Breast epithelium (tissue), 4 donors: ENCODE results near the gene PMM2. TPM values are rescaled to one million over a fixed set of nuclear protein-coding genes. Genes with fewer than 3 reads are reported as not detected.

ENCODE experiments used
- DNase-seq, 2 donors: peaks; one replicate each; pipeline ENCODE4 v3.0.0-alpha.2; 2019; ENCODE audit warnings: low spot score in 2 of 2
- H3K27ac ChIP-seq, 2 donors: fragments of 200-600 bp; sonication (generic) in 1 of 2; one replicate each; pipeline ENCODE4 v1.5.1; 2016 to 2019; ENCODE audit warnings: mild to moderate bottlenecking in 1 of 2
- H3K27me3 ChIP-seq, 2 donors: fragments of 200-600 bp; sonication (generic) in 1 of 2; one replicate each; pipeline versions ENCODE4 v1.5.1 to v1.6.0; 2017 to 2019; ENCODE audit warnings: control low read depth in 1 of 2, mild to moderate bottlenecking in 1 of 2
- H3K36me3 ChIP-seq: fragments of 200-600 bp; one replicate; pipeline ENCODE4 v1.5.1; 2019
- H3K4me1 ChIP-seq, 2 donors: fragments of 200-600 bp; sonication (generic); one replicate each; pipeline ENCODE4 v1.5.1; 2016 to 2019; ENCODE audit warnings: control low read depth in 1 of 2
- H3K4me3 ChIP-seq, 3 donors: fragments of 200-600 bp; sonication (generic); 1 replicate in 2 of 3; 2 replicates in 1 of 3; pipeline ENCODE4 v1.5.1; 2016 to 2019; ENCODE audit warnings: mild to moderate bottlenecking in 3 of 3, moderate library complexity in 2 of 3
- H3K9me3 ChIP-seq, 2 donors: fragments of 200-600 bp; sonication (generic) in 1 of 2; one replicate each; pipeline ENCODE4 v1.5.1; 2016 to 2019; ENCODE audit warnings: control low read depth in 1 of 2
- POLR2A ChIP-seq: fragments of 450-650 bp; IDR thresholded peaks from one replicate; pipeline ENCODE4 v1.6.1; 2016; ENCODE audit warnings: antibody characterized with exemption, mild to moderate bottlenecking, moderate library complexity
- POLR2AphosphoS5 ChIP-seq, 3 donors: sonication (generic); formaldehyde crosslinking; IDR thresholded peaks; one replicate each; pipeline ENCODE4 v1.6.1; 2017; ENCODE audit warnings: antibody characterized with exemption in 3 of 3
- intact Hi-C: fragments of 100-400 bp; cut with DNase I; formaldehyde crosslinking; loops from one replicate; pipeline ENCODE4 v1.15.1; 2023; ENCODE audit warnings: low total_unique reads
- total RNA-seq, 3 donors: library from RNA; depleted of rRNA; stranded (reverse); fragments of >200 nt; gene quantifications; one replicate each; pipeline ENCODE4 v1.1.0, GENCODE V29; 2016
- TF ChIP-seq, protein P1 (sequence below), 3 donors: fragments of 450-650 bp; IDR thresholded peaks; one replicate each; pipeline ENCODE4 v1.5.1; 2016 to 2017; ENCODE audit warnings: antibody characterized with exemption in 3 of 3, mild to moderate bottlenecking in 3 of 3, moderate library complexity in 3 of 3

Gene PMM2
- total RNA-seq, 3 donors from 2014 or later = 21.4 to 36.4 (median 33.8) TPM

DNA sequence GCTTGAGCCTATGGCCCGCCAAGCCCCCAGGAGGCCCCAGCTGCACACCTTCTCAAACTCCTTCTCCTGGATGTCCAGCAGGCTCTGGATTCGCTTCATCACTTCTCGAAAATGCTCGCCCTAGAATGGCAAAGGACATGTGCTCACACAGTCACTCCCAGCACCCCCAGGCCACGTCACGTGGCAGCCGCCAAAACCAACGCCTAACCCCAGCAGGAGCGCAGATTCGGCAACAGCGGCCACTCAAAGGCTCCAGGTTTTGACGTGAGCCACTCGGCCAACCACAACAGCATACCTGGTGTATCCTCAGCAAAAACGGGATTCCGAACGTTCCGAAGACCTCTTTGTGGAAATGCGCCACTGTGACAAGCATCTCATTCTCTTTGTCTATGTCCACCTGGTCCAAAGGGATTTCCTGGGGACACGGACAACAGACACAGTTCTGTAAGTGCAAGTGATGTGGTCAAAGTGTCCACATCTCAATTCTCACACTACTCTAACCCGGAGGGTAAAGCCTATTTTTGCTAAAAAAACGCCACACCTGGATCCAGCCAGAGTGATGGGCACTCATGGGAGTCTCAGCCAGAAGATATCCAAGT, 97.2 kb downstream of the PMM2 start:
- Histone ChIP-seq H3K9me3 (no peaks in the 10 kb centered on the region), H3K4me1 (no peaks in the 10 kb centered on the region), H3K4me3 (no peak overlapping the region), H3K27me3 (no peaks in the 10 kb centered on the region), H3K36me3 (peaks cover 13% of the 10 kb centered on the region), H3K27ac (no peak overlapping the region)
- intact Hi-C loops = no loop called here
- DNase-seq = no peak
- TF ChIP-seq, protein P1, sequence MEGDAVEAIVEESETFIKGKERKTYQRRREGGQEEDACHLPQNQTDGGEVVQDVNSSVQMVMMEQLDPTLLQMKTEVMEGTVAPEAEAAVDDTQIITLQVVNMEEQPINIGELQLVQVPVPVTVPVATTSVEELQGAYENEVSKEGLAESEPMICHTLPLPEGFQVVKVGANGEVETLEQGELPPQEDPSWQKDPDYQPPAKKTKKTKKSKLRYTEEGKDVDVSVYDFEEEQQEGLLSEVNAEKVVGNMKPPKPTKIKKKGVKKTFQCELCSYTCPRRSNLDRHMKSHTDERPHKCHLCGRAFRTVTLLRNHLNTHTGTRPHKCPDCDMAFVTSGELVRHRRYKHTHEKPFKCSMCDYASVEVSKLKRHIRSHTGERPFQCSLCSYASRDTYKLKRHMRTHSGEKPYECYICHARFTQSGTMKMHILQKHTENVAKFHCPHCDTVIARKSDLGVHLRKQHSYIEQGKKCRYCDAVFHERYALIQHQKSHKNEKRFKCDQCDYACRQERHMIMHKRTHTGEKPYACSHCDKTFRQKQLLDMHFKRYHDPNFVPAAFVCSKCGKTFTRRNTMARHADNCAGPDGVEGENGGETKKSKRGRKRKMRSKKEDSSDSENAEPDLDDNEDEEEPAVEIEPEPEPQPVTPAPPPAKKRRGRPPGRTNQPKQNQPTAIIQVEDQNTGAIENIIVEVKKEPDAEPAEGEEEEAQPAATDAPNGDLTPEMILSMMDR (IDR thresholded peaks at IDR 0.05) = no peak
- TF ChIP-seq POLR2A (no peak), POLR2AphosphoS5 (IDR thresholded peaks at IDR 0.05) (no peak)

DNA sequence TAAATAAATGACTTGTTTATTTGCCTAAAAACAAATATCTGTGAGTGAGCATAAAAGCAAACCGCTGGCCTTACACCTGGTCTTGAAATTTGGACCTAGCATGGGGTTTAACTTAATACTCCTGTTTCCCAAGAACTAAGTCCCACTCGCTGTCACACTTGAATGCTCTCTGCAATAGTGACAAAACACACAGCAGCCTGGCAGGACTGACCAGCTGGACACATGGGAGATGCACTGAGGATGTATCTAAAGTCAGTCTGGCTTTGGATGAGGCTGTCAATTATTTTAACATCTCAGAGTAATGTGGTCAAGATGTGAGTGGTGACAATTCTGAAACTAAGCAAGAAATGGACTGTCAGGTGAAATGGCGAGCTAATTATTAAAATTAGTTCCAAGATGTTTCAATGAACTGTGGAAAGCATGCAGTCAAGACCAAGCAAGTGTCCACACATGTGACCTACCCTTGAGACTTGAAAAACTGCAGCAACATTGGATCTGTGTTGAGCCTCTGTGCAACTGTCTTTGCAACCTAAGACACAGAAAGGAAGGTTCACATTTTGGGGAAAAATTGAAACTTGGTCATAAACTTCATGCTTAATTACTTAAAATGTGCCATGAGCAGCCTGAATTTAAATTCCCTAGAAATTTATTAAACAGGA, 101.2 kb downstream of the PMM2 start:
- no peaks in the 10 kb centered on the region for H3K27me3 ChIP-seq
- H3K27ac ChIP-seq = no peak overlapping the region
- DNase-seq = no peak
- H3K9me3 ChIP-seq = no peaks in the 10 kb centered on the region
- no peak overlapping the region for H3K4me3 ChIP-seq
- TF ChIP-seq POLR2AphosphoS5 (IDR thresholded peaks at IDR 0.05) (no peak), POLR2A (no peak)
- TF ChIP-seq, protein P1 (IDR thresholded peaks at IDR 0.05) = no peak
- peaks cover 22% of the 10 kb centered on the region for H3K36me3 ChIP-seq
- intact Hi-C loops = no loop called here
- H3K4me1 ChIP-seq = no peaks in the 10 kb centered on the region

Other genes starting within 250 kb of the PMM2 start
- not detected for gene TMEM114, start 207.3 kb upstream of the PMM2 start, total RNA-seq
- 10 to 100 TPM; 26.9 to 36.1 (median 27.4) TPM for gene METTL22, start 176.1 kb upstream of the PMM2 start, total RNA-seq
- gene ABAT, start 123.2 kb upstream of the PMM2 start, total RNA-seq = 10 to 100 TPM in 1 of 3 donors, 1 to 10 TPM in 2; 7.5 to 12.6 (median 9.8) TPM
- 1 to 10 TPM; 7.2 to 9.4 (median 7.5) TPM for gene TMEM186, start 200 bp upstream of the PMM2 start, total RNA-seq
- 100 to 1,000 TPM in 1 of 3 donors, 10 to 100 TPM in 2; 58.6 to 126 (median 83.9) TPM for gene CARHSP1, start 71.2 kb downstream of the PMM2 start, total RNA-seq
- not detected for gene LITAFD, start 84.5 kb downstream of the PMM2 start, total RNA-seq
- gene USP7, start 166.1 kb downstream of the PMM2 start, total RNA-seq = 100 to 1,000 TPM in 2 of 3 donors, 10 to 100 TPM in 1; 87.9 to 156 (median 118) TPM